DND-41 (cell line): ENCODE data around the gene PPP6R1.

Experiments used
- EZH2 ChIP-seq: IDR thresholded peaks from 3 replicates; pipeline ENCODE4 v1.6.1; 2012; ENCODE audit warnings: borderline replicate concordance, low read depth, mild to moderate bottlenecking, moderate library complexity, low read length, inconsistent platforms; ENCODE audit not compliant: severe bottlenecking
- TF ChIP-seq, protein P1 (sequence below): IDR thresholded peaks from 2 replicates; pipeline ENCODE4 v1.5.1; 2012; ENCODE audit warnings: borderline replicate concordance, low read length, moderate library complexity, mild to moderate bottlenecking; ENCODE audit not compliant: poor library complexity, severe bottlenecking; ENCODE audit errors: extremely low read depth

- TF ChIP-seq EZH2 = no peak
- TF ChIP-seq, protein P1, sequence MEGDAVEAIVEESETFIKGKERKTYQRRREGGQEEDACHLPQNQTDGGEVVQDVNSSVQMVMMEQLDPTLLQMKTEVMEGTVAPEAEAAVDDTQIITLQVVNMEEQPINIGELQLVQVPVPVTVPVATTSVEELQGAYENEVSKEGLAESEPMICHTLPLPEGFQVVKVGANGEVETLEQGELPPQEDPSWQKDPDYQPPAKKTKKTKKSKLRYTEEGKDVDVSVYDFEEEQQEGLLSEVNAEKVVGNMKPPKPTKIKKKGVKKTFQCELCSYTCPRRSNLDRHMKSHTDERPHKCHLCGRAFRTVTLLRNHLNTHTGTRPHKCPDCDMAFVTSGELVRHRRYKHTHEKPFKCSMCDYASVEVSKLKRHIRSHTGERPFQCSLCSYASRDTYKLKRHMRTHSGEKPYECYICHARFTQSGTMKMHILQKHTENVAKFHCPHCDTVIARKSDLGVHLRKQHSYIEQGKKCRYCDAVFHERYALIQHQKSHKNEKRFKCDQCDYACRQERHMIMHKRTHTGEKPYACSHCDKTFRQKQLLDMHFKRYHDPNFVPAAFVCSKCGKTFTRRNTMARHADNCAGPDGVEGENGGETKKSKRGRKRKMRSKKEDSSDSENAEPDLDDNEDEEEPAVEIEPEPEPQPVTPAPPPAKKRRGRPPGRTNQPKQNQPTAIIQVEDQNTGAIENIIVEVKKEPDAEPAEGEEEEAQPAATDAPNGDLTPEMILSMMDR = no peak
Measured at GRCh38 chr19:55229789-55230182, 29.0 kb downstream of the PPP6R1 start.
